NCI-H226 (cell line): ENCODE measurements around the gene MRGPRE.

Experiments used
- DNase-seq: peaks from one replicate; pipeline ENCODE4 v3.0.0-alpha.2; 2015

MRGPRE gene

GRCh38 chr11:3177931-3178330 is 54.3 kb downstream of the MRGPRE start:
- no peak for DNase-seq
